PC-9 (cell line): ENCODE measurements around the gene MBNL2. TPM values are rescaled to one million over a fixed set of nuclear protein-coding genes. Genes with fewer than 3 reads are reported as not detected.

Experiments used
- BruUV-seq: library from RNA; stranded (reverse); fragments of 400-500 nt; replicated peaks from 2 replicates; lab custom pipeline; 2021; lab: Mats Ljungman, UMichigan
- CTCF ChIA-PET: fragments of 300-600 bp; sonication (Branson Sonifier 250); formaldehyde crosslinking; loops from one replicate; lab custom pipeline; 2022; ENCODE audit warnings: antibody characterized with exemption; lab: Charles Lee
- POLR2A ChIA-PET: fragments of 300-600 bp; sonication (Branson Sonifier 250); formaldehyde crosslinking; loops from one replicate; lab custom pipeline; 2022; ENCODE audit warnings: antibody characterized with exemption; ENCODE audit not compliant: unreplicated experiment; lab: Charles Lee
- DNase-seq, 2 experiments: peaks; one replicate each; pipeline versions ENCODE4 v3.0.0 to v3.0.0-alpha.2; 2015 to 2022; ENCODE audit warnings: mixed read lengths in 1 of 2
- H2AFZ ChIP-seq: fragments of 200-600 bp; sonication (generic); 2 replicates; pipeline ENCODE4 v1.8.1; 2017; ENCODE audit warnings: antibody characterized with exemption
- H3F3A ChIP-seq: fragments of 200-600 bp; sonication (generic); 2 replicates; pipeline ENCODE4 v1.8.1; 2017; ENCODE audit warnings: antibody characterized with exemption, mild to moderate bottlenecking, low read depth; ENCODE audit not compliant: insufficient read depth
- H3K27ac ChIP-seq: fragments of 200-600 bp; sonication (generic); 2 replicates; pipeline ENCODE4 v1.6.1; 2016; ENCODE audit warnings: mixed run types
- H3K27me3 ChIP-seq: fragments of 200-600 bp; sonication (generic); 2 replicates; pipeline ENCODE4 v1.6.1; 2016; ENCODE audit warnings: low read depth, mixed run types; ENCODE audit not compliant: insufficient read depth
- H3K36me3 ChIP-seq: fragments of 200-600 bp; sonication (generic); 2 replicates; pipeline ENCODE4 v1.6.1; 2016; ENCODE audit warnings: low read depth, mixed run types
- H3K4me1 ChIP-seq: fragments of 200-600 bp; sonication (generic); replicated peaks from 2 replicates; pipeline ENCODE4 v1.6.1; 2016; ENCODE audit warnings: mixed run types; ENCODE audit not compliant: insufficient read depth
- H3K4me2 ChIP-seq: fragments of 200-600 bp; sonication (generic); 2 replicates; pipeline ENCODE4 v1.6.1; 2017; ENCODE audit warnings: mixed run types
- H3K4me3 ChIP-seq: fragments of 200-600 bp; sonication (generic); 2 replicates; pipeline ENCODE4 v1.6.1; 2016; ENCODE audit warnings: mixed run types
- H3K79me2 ChIP-seq: fragments of 200-600 bp; sonication (generic); 2 replicates; pipeline ENCODE4 v1.6.1; 2017; ENCODE audit warnings: low read depth, mixed run types
- H3K9me2 ChIP-seq: fragments of 200-600 bp; sonication (generic); 2 replicates; pipeline ENCODE4 v1.8.1; 2017; ENCODE audit warnings: mild to moderate bottlenecking; ENCODE audit not compliant: insufficient read depth
- H3K9me3 ChIP-seq: fragments of 200-600 bp; sonication (generic); 2 replicates; pipeline ENCODE4 v1.8.1; 2016; ENCODE audit warnings: low read depth; ENCODE audit not compliant: insufficient read depth
- H4K20me1 ChIP-seq: fragments of 200-600 bp; sonication (generic); 2 replicates; pipeline ENCODE4 v1.8.1; 2017; ENCODE audit not compliant: insufficient read depth
- EZH2 ChIP-seq: fragments of 200-600 bp; sonication (generic); IDR thresholded peaks from 2 replicates; pipeline ENCODE4 v1.8.0; 2017; ENCODE audit warnings: antibody characterized with exemption, low read depth
- intact Hi-C: fragments of 100-400 bp; cut with micrococcal nuclease; formaldehyde crosslinking; loops from one replicate; pipeline ENCODE4 v1.10.0; 2022; ENCODE audit not compliant: unreplicated experiment
- total RNA-seq: library from RNA; stranded (reverse); gene quantifications from 2 replicates; pipeline ENCODE4 v1.2.3, GENCODE V29; 2021
- TF ChIP-seq, protein P1 (sequence below): fragments of 200-600 bp; sonication (generic); conservative IDR thresholded peaks from 2 replicates; pipeline ENCODE4 v1.6.1; 2017; ENCODE audit warnings: mixed run types, antibody characterized with exemption, mild to moderate bottlenecking, moderate library complexity

The MBNL2 gene
- total RNA-seq, 1 experiment from 2014 or later = 91.3 TPM

DNA sequence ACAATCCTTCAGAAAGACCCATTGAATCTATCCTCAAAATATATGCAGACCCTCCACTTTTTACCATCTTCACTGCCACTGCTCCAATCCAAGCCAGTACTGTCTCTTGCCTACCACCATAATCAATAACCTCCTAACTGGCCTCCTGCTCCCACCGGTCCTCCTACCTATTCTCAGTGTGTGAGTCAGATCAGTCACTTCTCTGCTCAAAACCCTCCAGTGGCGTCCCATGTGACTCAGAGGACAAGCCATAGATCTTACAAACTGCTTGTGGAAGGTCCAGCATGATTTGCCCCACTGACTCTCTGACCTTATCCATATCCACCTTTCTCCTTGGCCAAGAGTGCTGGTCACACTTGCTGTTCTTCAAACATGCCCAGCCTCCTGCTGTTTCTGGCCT, 23.4 kb upstream of the MBNL2 start:
- Histone ChIP-seq H3K27me3 (no peaks in the 10 kb centered on the region), H4K20me1 (no peaks in the 10 kb centered on the region), H3K4me3 (no peak overlapping the region), H3K27ac (no peak overlapping the region), H3K36me3 (peaks cover 16% of the 10 kb centered on the region; the same call in 1 of the 2 replicates), H3K4me2 (no peak overlapping the region), H2AFZ (no peak overlapping the region), H3K79me2 (0 out of 2 replicates have a peak, but pooled peaks cover under 1% of the 10 kb centered on the region), H3K9me3 (0 out of 2 replicates have a peak, but pooled peaks cover 7% of the 10 kb centered on the region), H3K9me2 (no peaks in the 10 kb centered on the region), H3K4me1 (peaks cover 44% of the 10 kb centered on the region), H3F3A (peaks cover 9% of the 10 kb centered on the region; the same call in 1 of the 2 replicates)
- ChIA-PET CTCF (no interaction called here), POLR2A (no interaction called here)
- TF ChIP-seq, protein P1, sequence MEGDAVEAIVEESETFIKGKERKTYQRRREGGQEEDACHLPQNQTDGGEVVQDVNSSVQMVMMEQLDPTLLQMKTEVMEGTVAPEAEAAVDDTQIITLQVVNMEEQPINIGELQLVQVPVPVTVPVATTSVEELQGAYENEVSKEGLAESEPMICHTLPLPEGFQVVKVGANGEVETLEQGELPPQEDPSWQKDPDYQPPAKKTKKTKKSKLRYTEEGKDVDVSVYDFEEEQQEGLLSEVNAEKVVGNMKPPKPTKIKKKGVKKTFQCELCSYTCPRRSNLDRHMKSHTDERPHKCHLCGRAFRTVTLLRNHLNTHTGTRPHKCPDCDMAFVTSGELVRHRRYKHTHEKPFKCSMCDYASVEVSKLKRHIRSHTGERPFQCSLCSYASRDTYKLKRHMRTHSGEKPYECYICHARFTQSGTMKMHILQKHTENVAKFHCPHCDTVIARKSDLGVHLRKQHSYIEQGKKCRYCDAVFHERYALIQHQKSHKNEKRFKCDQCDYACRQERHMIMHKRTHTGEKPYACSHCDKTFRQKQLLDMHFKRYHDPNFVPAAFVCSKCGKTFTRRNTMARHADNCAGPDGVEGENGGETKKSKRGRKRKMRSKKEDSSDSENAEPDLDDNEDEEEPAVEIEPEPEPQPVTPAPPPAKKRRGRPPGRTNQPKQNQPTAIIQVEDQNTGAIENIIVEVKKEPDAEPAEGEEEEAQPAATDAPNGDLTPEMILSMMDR = no peak
- TF ChIP-seq EZH2 = no peak
- intact Hi-C loops = no loop called here
- no peak for DNase-seq
- no TSS peak for BruUV-seq

DNA sequence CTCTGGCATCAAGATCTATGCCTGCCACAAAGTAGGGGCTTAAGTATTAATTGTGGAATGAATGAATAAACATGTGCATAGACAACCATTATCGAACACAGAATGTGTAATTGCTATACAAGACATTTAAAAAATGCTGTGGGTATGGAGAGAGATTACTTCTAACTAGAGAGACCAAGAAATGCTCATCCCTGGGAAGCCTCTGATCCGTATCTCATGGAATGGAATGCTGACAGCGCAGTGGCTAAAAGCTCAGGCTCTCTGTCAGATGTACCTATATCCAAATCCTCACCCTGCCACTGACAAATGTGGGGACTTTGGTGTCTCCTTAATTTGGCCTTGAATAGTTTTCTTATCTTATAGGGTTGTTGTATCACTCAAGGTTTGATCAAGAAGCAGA, 22.7 kb upstream of the MBNL2 start:
- intact Hi-C loops = no loop called here
- Histone ChIP-seq H3K4me1 (peaks cover 37% of the 10 kb centered on the region), H3K27ac (no peak overlapping the region), H3K36me3 (peaks cover 16% of the 10 kb centered on the region; the same call in 1 of the 2 replicates), H2AFZ (no peak overlapping the region), H3K4me3 (no peak overlapping the region), H3F3A (peaks cover 3% of the 10 kb centered on the region; the same call in 1 of the 2 replicates), H3K9me2 (no peaks in the 10 kb centered on the region), H4K20me1 (no peaks in the 10 kb centered on the region), H3K4me2 (no peak overlapping the region), H3K9me3 (0 out of 2 replicates have a peak, but pooled peaks cover 7% of the 10 kb centered on the region), H3K27me3 (no peaks in the 10 kb centered on the region), H3K79me2 (no peaks in the 10 kb centered on the region)
- no TSS peak for BruUV-seq
- ChIA-PET CTCF (no interaction called here), POLR2A (no interaction called here)
- TF ChIP-seq, protein P1 = no peak
- no peak for TF ChIP-seq EZH2
- no peak for DNase-seq

DNA sequence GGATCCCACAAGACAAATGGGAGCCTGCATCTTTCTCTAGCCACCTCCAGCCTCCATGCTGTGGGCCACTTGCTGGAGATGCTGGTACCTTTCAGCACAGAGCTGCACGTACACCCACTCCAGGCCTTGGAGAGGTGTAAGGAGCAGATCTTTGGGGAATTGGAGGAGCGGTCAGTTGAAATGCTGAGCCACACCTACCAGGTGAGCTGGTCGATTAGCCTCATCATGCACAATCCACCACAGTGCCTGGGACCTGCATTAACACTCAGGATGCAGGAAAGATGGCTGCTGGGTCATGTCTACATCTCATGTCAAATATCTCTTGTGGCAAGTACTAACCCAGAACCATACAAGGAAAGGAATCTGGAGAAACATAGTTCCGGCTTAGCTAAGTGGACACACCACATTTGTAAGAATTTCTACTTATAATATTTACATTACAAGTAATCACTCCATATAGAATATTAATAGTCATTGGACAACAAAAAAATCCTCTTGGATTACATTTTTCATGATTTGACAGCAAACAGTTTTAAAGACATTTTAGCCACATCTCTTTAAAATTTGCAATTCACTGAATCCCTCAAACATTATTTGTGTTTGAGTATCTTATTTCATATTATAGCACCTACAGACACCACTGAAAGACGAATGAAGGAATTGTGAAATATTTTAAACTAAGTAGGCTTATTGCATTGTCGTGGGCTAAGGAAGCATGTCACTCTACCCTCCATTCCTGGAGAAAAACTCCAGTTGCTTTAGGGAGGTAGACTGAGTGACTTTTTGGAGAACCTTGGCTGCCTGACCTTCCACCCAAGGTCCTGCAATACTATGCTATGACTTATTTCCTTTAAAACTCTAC, 21.8 kb upstream of the MBNL2 start:
- intact Hi-C loops = no loop called here
- Histone ChIP-seq H3K4me3 (no peak overlapping the region), H3K9me2 (no peaks in the 10 kb centered on the region), H2AFZ (no peak overlapping the region), H3K4me1 (peaks cover 37% of the 10 kb centered on the region), H3F3A (peaks cover 1% of the 10 kb centered on the region; the same call in 1 of the 2 replicates), H3K36me3 (peaks cover 16% of the 10 kb centered on the region; the same call in 1 of the 2 replicates), H3K27me3 (no peaks in the 10 kb centered on the region), H3K4me2 (no peak overlapping the region), H3K9me3 (peaks cover 7% of the 10 kb centered on the region; the same call in 1 of the 2 replicates), H4K20me1 (no peaks in the 10 kb centered on the region), H3K27ac (no peak overlapping the region), H3K79me2 (no peaks in the 10 kb centered on the region)
- POLR2A ChIA-PET = no interaction called here
- no TSS peak for BruUV-seq
- CTCF ChIA-PET = no interaction called here
- TF ChIP-seq, protein P1 = no peak
- no peak for TF ChIP-seq EZH2
- no peak for DNase-seq
